Ascending aorta (tissue), 2 donors: ENCODE measurements around the gene TSLP. TPM values are rescaled to one million over a fixed set of nuclear protein-coding genes. Genes with fewer than 3 reads are reported as not detected.

Experiments used
- DNase-seq, 2 donors: peaks; one replicate each; pipeline ENCODE4 v3.0.0-alpha.2; 2019; ENCODE audit warnings: low spot score in 2 of 2
- H3K27ac ChIP-seq, 2 donors: fragments of 200-600 bp; sonication (generic); one replicate each; pipeline ENCODE4 v1.5.1; 2016 to 2017; ENCODE audit warnings: mild to moderate bottlenecking in 1 of 2
- H3K27me3 ChIP-seq: fragments of 200-600 bp; sonication (generic); one replicate; pipeline ENCODE4 v1.5.1; 2017
- H3K36me3 ChIP-seq, 2 donors: fragments of 200-600 bp; sonication (generic); one replicate each; pipeline ENCODE4 v1.5.1; 2016
- H3K4me1 ChIP-seq, 2 donors: fragments of 200-600 bp; sonication (generic); one replicate each; pipeline ENCODE4 v1.5.1; 2016 to 2017; ENCODE audit warnings: mild to moderate bottlenecking in 1 of 2
- H3K4me3 ChIP-seq, 2 donors: fragments of 200-600 bp; sonication (generic); one replicate each; pipeline ENCODE4 v1.5.1; 2016 to 2017; ENCODE audit warnings: mild to moderate bottlenecking in 1 of 2
- H3K9me3 ChIP-seq, 2 donors: fragments of 200-600 bp; sonication (generic); one replicate each; pipeline ENCODE4 v1.5.1; 2016
- intact Hi-C: fragments of 100-400 bp; cut with DNase I; formaldehyde crosslinking; loops from one replicate; pipeline ENCODE4 v1.15.1; 2023
- total RNA-seq: library from RNA; depleted of rRNA; stranded (reverse); fragments of >200 nt; gene quantifications from one replicate; pipeline ENCODE4 v1.1.0, GENCODE V29; 2016
- TF ChIP-seq, protein P1 (sequence below), 3 experiments: fragments of 200-600 bp in 2 of 3; fragments of 450-650 bp in 1 of 3; sonication (generic) in 2 of 3; IDR thresholded peaks; one replicate each; pipeline ENCODE4 v1.5.1; 2016 to 2019; ENCODE audit warnings: antibody characterized with exemption in 3 of 3, mild to moderate bottlenecking in 1 of 3, moderate library complexity in 1 of 3

The TSLP gene
- total RNA-seq, 1 donor from 2014 or later: not detected

DNA sequence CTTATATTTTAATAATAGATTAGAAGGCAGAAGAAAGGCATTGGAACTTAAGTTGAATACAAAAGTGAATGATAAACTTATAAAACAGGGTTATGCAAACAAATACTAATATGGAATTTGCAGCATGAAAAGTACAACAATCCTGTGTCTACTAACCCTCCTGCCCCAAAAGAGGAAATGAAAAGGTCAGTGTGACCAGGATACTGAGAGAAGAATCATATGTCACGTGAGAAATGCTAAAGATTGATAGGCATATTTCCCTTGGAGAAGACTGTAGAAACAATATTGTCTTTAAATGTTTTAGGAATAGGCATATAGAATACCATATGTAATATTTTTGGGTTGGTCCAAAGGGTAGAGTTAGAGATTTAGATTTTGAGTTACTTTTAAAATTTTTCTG is 24.5 kb downstream of the TSLP start:
- no peaks in the 10 kb centered on the region for H3K27me3 ChIP-seq
- H3K27ac ChIP-seq: no peak overlapping the region
- TF ChIP-seq, protein P1, sequence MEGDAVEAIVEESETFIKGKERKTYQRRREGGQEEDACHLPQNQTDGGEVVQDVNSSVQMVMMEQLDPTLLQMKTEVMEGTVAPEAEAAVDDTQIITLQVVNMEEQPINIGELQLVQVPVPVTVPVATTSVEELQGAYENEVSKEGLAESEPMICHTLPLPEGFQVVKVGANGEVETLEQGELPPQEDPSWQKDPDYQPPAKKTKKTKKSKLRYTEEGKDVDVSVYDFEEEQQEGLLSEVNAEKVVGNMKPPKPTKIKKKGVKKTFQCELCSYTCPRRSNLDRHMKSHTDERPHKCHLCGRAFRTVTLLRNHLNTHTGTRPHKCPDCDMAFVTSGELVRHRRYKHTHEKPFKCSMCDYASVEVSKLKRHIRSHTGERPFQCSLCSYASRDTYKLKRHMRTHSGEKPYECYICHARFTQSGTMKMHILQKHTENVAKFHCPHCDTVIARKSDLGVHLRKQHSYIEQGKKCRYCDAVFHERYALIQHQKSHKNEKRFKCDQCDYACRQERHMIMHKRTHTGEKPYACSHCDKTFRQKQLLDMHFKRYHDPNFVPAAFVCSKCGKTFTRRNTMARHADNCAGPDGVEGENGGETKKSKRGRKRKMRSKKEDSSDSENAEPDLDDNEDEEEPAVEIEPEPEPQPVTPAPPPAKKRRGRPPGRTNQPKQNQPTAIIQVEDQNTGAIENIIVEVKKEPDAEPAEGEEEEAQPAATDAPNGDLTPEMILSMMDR (IDR thresholded peaks at IDR 0.05): no peak
- no peak for DNase-seq
- intact Hi-C loops: no loop called here
- H3K9me3 ChIP-seq: no peaks in the 10 kb centered on the region
- no peak overlapping the region for H3K4me3 ChIP-seq
- peaks cover 7 to 22% of the 10 kb centered on the region in 2 donors for H3K36me3 ChIP-seq
- peaks cover 0 to 8% of the 10 kb centered on the region in 2 donors for H3K4me1 ChIP-seq

DNA sequence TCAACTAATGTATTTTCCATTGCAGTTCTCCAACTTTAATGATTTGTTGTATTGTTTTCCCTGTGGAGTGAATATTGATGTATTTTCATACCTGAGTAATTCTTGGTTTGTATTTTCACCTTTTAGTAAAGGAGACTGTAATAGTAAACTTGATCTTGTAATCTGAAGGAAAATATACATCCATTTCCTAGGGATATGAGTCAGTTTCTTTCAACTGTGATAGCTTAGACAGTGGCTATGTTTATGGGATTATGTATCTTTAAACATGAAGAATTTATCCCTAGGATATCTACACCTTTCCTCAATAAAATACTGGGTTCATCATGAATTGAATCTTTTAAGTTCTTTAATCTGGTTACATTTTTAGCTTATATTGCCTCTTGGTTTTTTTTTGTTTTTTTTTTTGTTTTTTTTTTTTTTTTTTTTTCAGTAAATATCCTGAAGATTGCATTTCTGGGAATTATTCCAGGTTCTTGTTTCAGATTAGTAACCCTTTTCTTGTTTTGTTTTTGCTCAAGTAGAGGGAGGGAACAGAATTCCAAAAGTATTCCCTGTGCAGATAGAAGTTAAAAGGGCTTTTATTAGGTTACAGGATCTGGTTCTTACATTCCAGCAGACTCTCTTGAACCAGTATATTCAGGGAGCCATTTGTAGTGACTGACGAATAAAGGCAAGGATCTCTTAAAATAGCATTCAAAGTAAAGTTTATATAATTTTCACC is 27.7 kb downstream of the TSLP start:
- H3K9me3 ChIP-seq: no peaks in the 10 kb centered on the region
- TF ChIP-seq, protein P1 (IDR thresholded peaks at IDR 0.05): no peak
- peaks cover 9 to 45% of the 10 kb centered on the region in 2 donors for H3K36me3 ChIP-seq
- DNase-seq: no peak
- H3K27ac ChIP-seq: no peak overlapping the region
- H3K4me3 ChIP-seq: no peak overlapping the region
- intact Hi-C loops: no loop called here
- no peaks in the 10 kb centered on the region for H3K27me3 ChIP-seq
- H3K4me1 ChIP-seq: peaks cover 0 to 3% of the 10 kb centered on the region in 2 donors

DNA sequence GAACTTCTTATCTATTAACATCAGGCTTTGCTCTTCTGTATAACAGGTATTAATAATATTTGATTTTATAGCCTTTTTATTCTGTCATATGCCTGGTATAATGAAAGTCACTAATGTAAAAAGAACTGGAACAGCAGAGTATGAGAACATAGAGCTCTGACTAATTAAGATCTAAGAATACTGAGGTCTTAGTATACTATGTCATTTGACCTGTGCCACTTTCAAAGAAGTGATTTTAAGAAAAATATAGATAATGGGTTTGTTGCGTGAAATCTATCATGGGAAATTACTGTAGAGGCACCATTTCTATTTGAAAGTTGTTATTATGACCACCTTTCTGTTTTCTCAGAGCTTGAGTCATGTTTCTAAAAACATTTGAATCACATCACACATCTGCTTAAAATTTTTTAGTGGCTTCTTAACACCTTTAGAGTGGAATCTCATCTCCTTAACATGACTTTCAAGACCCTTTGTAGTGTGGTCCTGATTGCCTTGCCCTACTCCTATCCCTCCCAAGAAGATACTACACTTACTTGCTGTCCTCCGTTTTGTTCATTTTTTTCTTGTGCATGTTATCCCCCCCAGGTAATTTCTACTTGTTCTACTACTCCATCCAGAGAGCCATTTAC is 34.9 kb downstream of the TSLP start:
- intact Hi-C loops: no loop called here
- TF ChIP-seq, protein P1 (IDR thresholded peaks at IDR 0.05): no peak
- Histone ChIP-seq H3K9me3 (no peaks in the 10 kb centered on the region), H3K4me1 (no peaks in the 10 kb centered on the region), H3K27me3 (no peaks in the 10 kb centered on the region), H3K4me3 (no peak overlapping the region), H3K27ac (no peak overlapping the region), H3K36me3 (peaks cover 44 to 82% of the 10 kb centered on the region in 2 donors)
- DNase-seq: no peak

DNA sequence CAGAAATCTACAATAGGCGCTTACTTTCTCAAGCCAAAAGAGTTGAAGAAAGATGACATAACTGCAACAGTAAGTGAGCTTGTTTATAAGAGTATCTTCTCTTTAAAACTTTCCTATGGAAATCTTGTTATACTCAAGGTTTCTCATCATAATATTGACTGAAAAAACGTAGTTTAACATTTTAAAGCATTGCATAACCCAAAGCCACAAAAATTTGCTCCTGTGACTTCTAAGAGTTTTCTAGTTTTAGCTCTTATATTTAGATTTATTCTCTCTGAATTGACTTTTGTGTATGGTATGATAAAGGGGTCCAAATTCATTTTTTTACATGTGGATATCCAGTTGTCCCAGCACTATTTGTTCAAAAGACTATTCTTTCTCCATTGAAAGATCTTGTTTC is 35.9 kb downstream of the TSLP start:
- intact Hi-C loops: no loop called here
- Histone ChIP-seq H3K4me1 (no peaks in the 10 kb centered on the region), H3K9me3 (no peaks in the 10 kb centered on the region)

DNA sequence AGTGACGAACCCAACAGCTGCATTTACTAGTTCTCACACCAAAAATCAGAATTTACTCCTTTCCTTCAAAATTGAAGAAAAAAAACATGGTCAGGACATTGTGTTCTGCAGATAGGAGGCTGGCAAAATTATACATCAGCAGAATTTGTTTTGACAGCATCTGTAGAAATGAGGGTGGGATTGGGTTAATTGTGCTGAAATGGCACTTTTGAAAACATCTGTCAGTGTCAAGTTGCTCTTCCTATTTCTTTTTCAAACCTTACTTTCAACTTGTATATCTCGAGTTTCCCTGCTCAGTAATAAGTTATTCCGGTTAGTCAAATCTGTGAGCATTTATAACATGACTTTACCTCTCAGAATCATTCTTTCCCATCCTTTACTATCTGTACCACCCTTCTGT is 40.4 kb downstream of the TSLP start:
- intact Hi-C loops: no loop called here

More for the DNA sequence above, 35.9 kb downstream of the TSLP start:
- no peak overlapping the region for H3K4me3 ChIP-seq
- DNase-seq: no peak
- H3K36me3 ChIP-seq: peaks cover 44 to 88% of the 10 kb centered on the region in 2 donors
- TF ChIP-seq, protein P1 (IDR thresholded peaks at IDR 0.05): no peak
- H3K27me3 ChIP-seq: no peaks in the 10 kb centered on the region
- H3K27ac ChIP-seq: no peak overlapping the region

More for the DNA sequence above, 40.4 kb downstream of the TSLP start:
- H3K27me3 ChIP-seq: no peaks in the 10 kb centered on the region
- no peaks in the 10 kb centered on the region for H3K4me1 ChIP-seq
- H3K4me3 ChIP-seq: no peak overlapping the region
- H3K9me3 ChIP-seq: no peaks in the 10 kb centered on the region
- DNase-seq: no peak
- no peak overlapping the region for H3K27ac ChIP-seq
- TF ChIP-seq, protein P1 (IDR thresholded peaks at IDR 0.05): no peak
- peaks cover 37 to 68% of the 10 kb centered on the region in 2 donors for H3K36me3 ChIP-seq
